ENCODE data around the gene PLEKHA7.
"Not testable (repeated sequence)": the region's sequence is repeated elsewhere in the genome, so short reads cannot be mapped to it uniquely, and the experiment has no call there.

The PLEKHA7 gene

GRCh38 chr11:16977136-16977993 is 36.8 kb downstream of the PLEKHA7 start:
- DNase-seq: peak in 1 of 2 experiments; percentile 38

GRCh38 chr11:16976379-16976778 is 37.8 kb downstream of the PLEKHA7 start:
- no peak for DNase-seq

- DNase-seq: no peak
Measured at GRCh38 chr11:16975906-16976305, 38.3 kb downstream of the PLEKHA7 start.

- DNase-seq: no peak
Measured at GRCh38 chr11:16973338-16973964, 40.8 kb downstream of the PLEKHA7 start.

- DNase-seq: no peak
Measured at GRCh38 chr11:16969010-16969999, 44.9 kb downstream of the PLEKHA7 start.

- no peak for DNase-seq
Measured at GRCh38 chr11:16968196-16968595, 46.0 kb downstream of the PLEKHA7 start.

- no peak for DNase-seq
Measured at GRCh38 chr11:16966930-16967671, 47.1 kb downstream of the PLEKHA7 start.

GRCh38 chr11:16964501-16964900 is 49.7 kb downstream of the PLEKHA7 start:
- no peak for DNase-seq

- DNase-seq: no peak
Measured at GRCh38 chr11:16963316-16963876, 50.8 kb downstream of the PLEKHA7 start.

GRCh38 chr11:16962589-16962988 is 51.6 kb downstream of the PLEKHA7 start:
- DNase-seq: not testable (repeated sequence)

- no peak for DNase-seq
Measured at GRCh38 chr11:16962146-16962545, 52.1 kb downstream of the PLEKHA7 start.

- DNase-seq: peak in 1 of 2 experiments; percentile 11
Measured at GRCh38 chr11:16960250-16960649, 54.0 kb downstream of the PLEKHA7 start.

GRCh38 chr11:16959602-16960001 is 54.6 kb downstream of the PLEKHA7 start:
- DNase-seq: no peak

- DNase-seq: peak in 1 of 2 experiments; percentile 22
Measured at GRCh38 chr11:16958833-16959232, 55.4 kb downstream of the PLEKHA7 start.

GRCh38 chr11:16956538-16957153 is 57.6 kb downstream of the PLEKHA7 start:
- no peak for DNase-seq

- peak in 1 of 2 experiments; percentile 43 for DNase-seq
Measured at GRCh38 chr11:16953663-16954062, 60.6 kb downstream of the PLEKHA7 start.

- DNase-seq: peak; percentile 86 to 87
Measured at GRCh38 chr11:16946477-16947282, 67.5 kb downstream of the PLEKHA7 start.

GRCh38 chr11:16945671-16946469 is 68.3 kb downstream of the PLEKHA7 start:
- peak; percentile 90 to 94 for DNase-seq

GRCh38 chr11:16942911-16943310 is 71.3 kb downstream of the PLEKHA7 start:
- no peak for DNase-seq

- DNase-seq: no peak
Measured at GRCh38 chr11:16942342-16942741, 71.9 kb downstream of the PLEKHA7 start.

Data from NCI-H526 (cell line).